Mucosa of descending colon (tissue), 3 donors: Measurements from ENCODE around the gene GABRB1. TPM values are rescaled to one million over a fixed set of nuclear protein-coding genes. Genes with fewer than 3 reads are reported as not detected.

Experiments used
- ATAC-seq: fragments of 200-7000 bp; cut with Tn5 transposase; one replicate; pipeline ENCODE4 v1.9.1; 2020; ENCODE audit warnings: mild to moderate bottlenecking, moderate library complexity
- DNase-seq, 3 donors: peaks; one replicate each; pipeline ENCODE4 v3.0.0-alpha.2; 2020
- H3K36me3 ChIP-seq: fragments of 200-600 bp; one replicate; pipeline ENCODE4 v1.8.0; 2021; ENCODE audit warnings: low read depth, mild to moderate bottlenecking
- H3K4me1 ChIP-seq: fragments of 200-600 bp; one replicate; pipeline ENCODE4 v1.8.0; 2021; ENCODE audit warnings: low read depth, mild to moderate bottlenecking
- H3K4me3 ChIP-seq: fragments of 200-600 bp; one replicate; pipeline ENCODE4 v1.8.0; 2021; ENCODE audit warnings: mild to moderate bottlenecking
- H3K9me3 ChIP-seq: fragments of 200-600 bp; one replicate; pipeline ENCODE4 v1.8.0; 2021; ENCODE audit warnings: mild to moderate bottlenecking
- CTCF ChIP-seq: fragments of 200-600 bp; IDR thresholded peaks from one replicate; pipeline ENCODE4 v1.8.0; 2022; ENCODE audit warnings: antibody characterized with exemption, mild to moderate bottlenecking
- intact Hi-C, 2 donors: fragments of 100-400 bp; cut with DNase I in 1 of 2; cut with micrococcal nuclease in 1 of 2; formaldehyde crosslinking; loops; one replicate each; pipeline versions ENCODE4 v1.11.0 to v1.11.1; 2022; cut with DNase I, micrococcal nuclease
- total RNA-seq, 3 donors: library from RNA; stranded (reverse); fragmentation: NEBNext Ultra II Directional in 2 of 3; extraction: Animal tissue kit (Norgen Biotek cat#: 25700) in 2 of 3; gene quantifications; one replicate each; pipeline versions ENCODE4 v1.2.1 to v1.2.4, GENCODE V29; 2021 to 2023
- donor health status: DM: no; HTN: no; CAD: no; lungs with moderate emphysema.
- donor health status: DM: no; HTN: no; CAD: no.
- donor health status: DM: no; HTN: yes; CAD: no.

GABRB1 gene
- total RNA-seq, 3 donors from 2014 or later: 0.55 to 0.84 (median 0.82) TPM

GRCh38 chr4:47326025-47326424, 294.7 kb downstream of the GABRB1 start:
- ATAC-seq: no peak
- no peak for TF ChIP-seq CTCF
- Histone ChIP-seq H3K9me3 (no peaks in the 10 kb centered on the region), H3K4me3 (no peak overlapping the region), H3K36me3 (no peaks in the 10 kb centered on the region), H3K4me1 (no peaks in the 10 kb centered on the region)
- intact Hi-C loops: no loop called here
- no peak for DNase-seq

DNA sequence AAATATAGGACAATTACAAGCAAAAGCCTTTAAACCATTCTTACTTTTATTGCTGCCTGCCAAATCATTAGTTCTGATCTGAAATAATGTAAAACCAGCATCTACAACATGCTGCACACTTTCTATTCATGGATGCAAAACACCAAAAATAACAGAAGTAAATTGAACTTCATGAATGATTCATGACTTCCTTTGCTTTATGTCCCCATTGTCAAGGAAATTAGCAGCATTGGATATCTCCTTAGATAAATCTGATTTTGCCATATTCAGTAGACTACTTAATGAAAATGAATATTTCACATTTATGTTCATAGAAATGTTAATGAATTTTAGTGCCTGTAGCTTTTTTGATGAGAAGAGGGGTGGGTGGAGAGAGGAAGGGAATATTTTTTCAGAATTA, 299.5 kb downstream of the GABRB1 start:
- H3K9me3 ChIP-seq: no peaks in the 10 kb centered on the region
- no peak for ATAC-seq
- H3K36me3 ChIP-seq: no peaks in the 10 kb centered on the region
- no peaks in the 10 kb centered on the region for H3K4me1 ChIP-seq
- no peak for TF ChIP-seq CTCF
- no peak overlapping the region for H3K4me3 ChIP-seq
- intact Hi-C loops: no loop called here
- no peak for DNase-seq

DNA sequence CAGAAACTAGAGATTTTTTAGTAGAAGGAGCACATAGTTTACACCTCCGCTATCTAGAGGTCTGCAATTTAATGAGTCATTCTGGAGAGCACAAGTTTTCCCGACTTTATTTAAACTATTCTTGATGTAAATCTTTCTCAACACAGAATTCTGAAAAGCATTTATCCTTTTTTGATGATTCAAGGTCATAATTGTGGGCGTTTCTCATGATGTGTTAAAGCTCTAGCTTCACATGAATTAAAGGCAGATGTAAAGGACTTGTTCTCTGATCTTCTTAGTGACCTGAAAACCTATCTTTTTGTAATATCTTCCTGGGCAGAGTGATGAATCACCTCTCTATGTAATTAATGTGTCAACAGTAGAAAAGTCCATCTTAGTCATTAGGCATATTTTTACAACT, 303.3 kb downstream of the GABRB1 start:
- H3K9me3 ChIP-seq: no peaks in the 10 kb centered on the region
- no peaks in the 10 kb centered on the region for H3K36me3 ChIP-seq
- intact Hi-C loops: no loop called here
- no peaks in the 10 kb centered on the region for H3K4me1 ChIP-seq
- DNase-seq (no peak), ATAC-seq (no peak)
- TF ChIP-seq CTCF: no peak
- H3K4me3 ChIP-seq: no peak overlapping the region

GRCh38 chr4:47337893-47338292, 306.5 kb downstream of the GABRB1 start:
- no peak for TF ChIP-seq CTCF
- DNase-seq: no peak
- intact Hi-C loops: no loop called here
- no peak for ATAC-seq
- H3K9me3 ChIP-seq: no peaks in the 10 kb centered on the region
- H3K4me3 ChIP-seq: no peak overlapping the region
- H3K36me3 ChIP-seq: no peaks in the 10 kb centered on the region
- no peaks in the 10 kb centered on the region for H3K4me1 ChIP-seq

DNA sequence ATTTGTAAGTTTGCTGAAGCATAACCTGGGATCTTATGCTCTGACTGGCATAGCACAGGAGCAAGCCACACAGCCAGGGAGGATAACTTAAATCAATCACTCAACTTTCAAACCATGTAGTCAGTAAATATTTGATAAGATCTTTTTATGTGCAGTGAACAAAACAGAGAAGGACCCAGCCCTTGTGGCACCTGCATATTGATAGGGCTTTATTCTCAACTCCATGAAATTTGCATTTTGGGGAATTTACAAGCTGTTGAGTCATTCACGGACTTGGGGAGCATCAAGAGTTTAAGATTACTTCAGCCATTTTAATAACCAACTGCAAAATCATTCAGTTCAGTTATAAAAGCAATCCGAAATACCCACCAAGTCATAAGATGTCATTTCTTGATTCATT, 309.5 kb downstream of the GABRB1 start:
- no peak overlapping the region for H3K4me3 ChIP-seq
- DNase-seq (no peak), ATAC-seq (no peak)
- no peaks in the 10 kb centered on the region for H3K9me3 ChIP-seq
- H3K4me1 ChIP-seq: no peaks in the 10 kb centered on the region
- H3K36me3 ChIP-seq: no peaks in the 10 kb centered on the region
- no peak for TF ChIP-seq CTCF
- intact Hi-C loops: no loop called here

- Histone ChIP-seq H3K4me1 (no peaks in the 10 kb centered on the region), H3K9me3 (no peaks in the 10 kb centered on the region), H3K4me3 (no peak overlapping the region), H3K36me3 (no peaks in the 10 kb centered on the region)
- ATAC-seq: no peak
- intact Hi-C loops: no loop called here
- no peak for DNase-seq
- no peak for TF ChIP-seq CTCF
Measured at GRCh38 chr4:47342796-47343195, 311.4 kb downstream of the GABRB1 start.
